Hematopoietic multipotent progenitor cell treated with erythropoietin and hydrocortisone succinate and interleukin-3 and kit ligand, for 15 days (in vitro differentiated cells): ENCODE measurements around the gene WWC1.

ENCODE experiments used
- DNase-seq: peaks from one replicate; pipeline ENCODE4 v3.0.0-alpha.2; 2015; ENCODE audit warnings: low spot score

The WWC1 gene

GRCh38 chr5:168489059-168489458, 197.6 kb downstream of the WWC1 start:
- no peak for DNase-seq

- no peak for DNase-seq
Observed at GRCh38 chr5:168494057-168494555, 202.7 kb downstream of the WWC1 start.

GRCh38 chr5:168502563-168503237, 211.3 kb downstream of the WWC1 start:
- DNase-seq, result no peak

- no peak for DNase-seq
Observed at GRCh38 chr5:168513861-168514428, 222.5 kb downstream of the WWC1 start.
